ENCODE results near the gene CD96. TPM values are rescaled to one million over a fixed set of nuclear protein-coding genes. Genes with fewer than 3 reads are reported as not detected.

The CD96 gene
- total and polyA plus RNA-seq, 9 donors, result 0.13 to 3.0 (median 0.72) TPM

GRCh38 chr3:111694471-111694870, 152.5 kb downstream of the CD96 start:
- WGBS, 3 donors, result 88 to 96% (median 91%) methylated on average over 2 of the region's 2 CpGs
- Histone ChIP-seq H3K9me3 (no peaks in the 10 kb centered on the region), H3K27me3 (no peaks in the 10 kb centered on the region), H3K4me1 (ENCODE audit: insufficient read depth) (no peaks in the 10 kb centered on the region), H3K36me3 (no peaks in the 10 kb centered on the region), H3K4me3 (no peak overlapping the region), H3K27ac (no peak overlapping the region)
- intact Hi-C loops (cut with DNase I), result no loop called here
- TF ChIP-seq CTCF (IDR thresholded peaks at IDR 0.05), result no peak
- no peak for TF ChIP-seq EP300 (IDR thresholded peaks at IDR 0.05)
- TF ChIP-seq POLR2A (IDR thresholded peaks at IDR 0.05), result no peak
- no peak for DNase-seq

- TF ChIP-seq EP300 (IDR thresholded peaks at IDR 0.05) (no peak), POLR2A (IDR thresholded peaks at IDR 0.05) (no peak), CTCF (IDR thresholded peaks at IDR 0.05) (no peak)
- no peak overlapping the region for H3K4me3 ChIP-seq
- no peak for DNase-seq
- H3K4me1 ChIP-seq (ENCODE audit: insufficient read depth), result no peaks in the 10 kb centered on the region
- no peaks in the 10 kb centered on the region for H3K9me3 ChIP-seq
- no peak overlapping the region for H3K27ac ChIP-seq
- H3K36me3 ChIP-seq, result no peaks in the 10 kb centered on the region
- WGBS, 3 donors, result 71 to 85% (median 80%) methylated on average over 1 of the region's 1 CpG
- no peaks in the 10 kb centered on the region for H3K27me3 ChIP-seq
- intact Hi-C loops (cut with DNase I), result no loop called here
These were observed 153.7 kb downstream of the CD96 start for GRCh38 chr3:111695636-111696117.

GRCh38 chr3:111700054-111700453, 158.1 kb downstream of the CD96 start:
- no peaks in the 10 kb centered on the region for H3K4me1 ChIP-seq (ENCODE audit: insufficient read depth)
- DNase-seq, result no peak
- no peak for TF ChIP-seq EP300 (IDR thresholded peaks at IDR 0.05)
- no peak for TF ChIP-seq CTCF (IDR thresholded peaks at IDR 0.05)
- no peak for TF ChIP-seq POLR2A (IDR thresholded peaks at IDR 0.05)

GRCh38 chr3:111701292-111701906, 159.4 kb downstream of the CD96 start:
- Histone ChIP-seq H3K9me3 (no peaks in the 10 kb centered on the region), H3K27ac (no peak overlapping the region), H3K36me3 (no peaks in the 10 kb centered on the region), H3K4me1 (ENCODE audit: insufficient read depth) (no peaks in the 10 kb centered on the region), H3K4me3 (no peak overlapping the region), H3K27me3 (no peaks in the 10 kb centered on the region)
- intact Hi-C loops (cut with DNase I), result no loop called here
- no peak for DNase-seq
- WGBS, 3 donors, result 91 to 95% (median 93%) methylated on average over 2 of the region's 2 CpGs
- TF ChIP-seq POLR2A (IDR thresholded peaks at IDR 0.05) (no peak), CTCF (IDR thresholded peaks at IDR 0.05) (no peak), EP300 (IDR thresholded peaks at IDR 0.05) (no peak)

More at GRCh38 chr3:111700054-111700453, 158.1 kb downstream of the CD96 start:
- Histone ChIP-seq H3K36me3 (no peaks in the 10 kb centered on the region), H3K27me3 (no peaks in the 10 kb centered on the region), H3K4me3 (no peak overlapping the region), H3K9me3 (no peaks in the 10 kb centered on the region), H3K27ac (no peak overlapping the region)
- intact Hi-C loops (cut with DNase I), result no loop called here
- WGBS, 3 donors, result 65 to 81% (median 76%) methylated on average over 3 of the region's 3 CpGs

Other genes starting within 250 kb of the CD96 start
- 1 to 10 TPM in 3 of 7 donors, under 1 TPM in 2, not detected in 2; 0.22 to 6.9 (median 1.5) TPM for gene ZBED2, start 53.1 kb downstream of the CD96 start, total RNA-seq
- gene ZBED2, start 53.1 kb downstream of the CD96 start, polyA plus RNA-seq, result under 1 TPM in 1 of 2 donors, not detected in 1; 0.15 TPM
- gene PLCXD2, start 132.5 kb downstream of the CD96 start, total RNA-seq, result under 1 TPM; 0.24 to 0.97 (median 0.79) TPM
- gene PLCXD2, start 132.5 kb downstream of the CD96 start, polyA plus RNA-seq, result 1 to 10 TPM in 1 of 2 donors, under 1 TPM in 1; 0.19 to 1.6 TPM

Measured in ovary (tissue), 9 donors.